Measurements from ENCODE around the gene PCK1.

PCK1 gene

GRCh38 chr20:57536771-57537724 lies 23.9 kb upstream of the PCK1 start:
- no peak for DNase-seq

- no peak for DNase-seq
Observed at GRCh38 chr20:57537822-57538221, 23.1 kb upstream of the PCK1 start.

GRCh38 chr20:57539889-57540288 lies 21.0 kb upstream of the PCK1 start:
- no peak for DNase-seq

GRCh38 chr20:57540890-57541580 lies 19.9 kb upstream of the PCK1 start:
- DNase-seq: no peak

DNA sequence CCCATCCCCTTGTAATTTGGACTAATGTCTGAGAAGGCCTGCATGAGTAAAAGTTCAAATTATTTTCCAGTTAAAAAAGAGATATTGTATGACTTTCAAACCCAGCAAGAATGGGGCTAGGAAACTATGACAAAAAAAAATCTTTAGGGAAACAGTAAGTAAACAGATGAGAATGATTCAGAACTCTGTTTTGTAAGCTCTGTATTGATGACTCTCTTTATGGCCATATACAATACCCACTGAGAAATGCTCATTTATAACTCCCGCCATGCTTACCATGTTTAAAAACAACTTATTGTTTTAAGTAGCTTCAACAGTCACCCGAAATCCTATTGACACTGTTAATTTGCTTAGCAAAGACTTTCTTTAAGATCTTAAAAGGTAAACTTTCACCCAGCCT lies 17.2 kb upstream of the PCK1 start:
- DNase-seq: no peak

- no peak for DNase-seq
Observed at GRCh38 chr20:57544838-57545564, 15.9 kb upstream of the PCK1 start.

DNA sequence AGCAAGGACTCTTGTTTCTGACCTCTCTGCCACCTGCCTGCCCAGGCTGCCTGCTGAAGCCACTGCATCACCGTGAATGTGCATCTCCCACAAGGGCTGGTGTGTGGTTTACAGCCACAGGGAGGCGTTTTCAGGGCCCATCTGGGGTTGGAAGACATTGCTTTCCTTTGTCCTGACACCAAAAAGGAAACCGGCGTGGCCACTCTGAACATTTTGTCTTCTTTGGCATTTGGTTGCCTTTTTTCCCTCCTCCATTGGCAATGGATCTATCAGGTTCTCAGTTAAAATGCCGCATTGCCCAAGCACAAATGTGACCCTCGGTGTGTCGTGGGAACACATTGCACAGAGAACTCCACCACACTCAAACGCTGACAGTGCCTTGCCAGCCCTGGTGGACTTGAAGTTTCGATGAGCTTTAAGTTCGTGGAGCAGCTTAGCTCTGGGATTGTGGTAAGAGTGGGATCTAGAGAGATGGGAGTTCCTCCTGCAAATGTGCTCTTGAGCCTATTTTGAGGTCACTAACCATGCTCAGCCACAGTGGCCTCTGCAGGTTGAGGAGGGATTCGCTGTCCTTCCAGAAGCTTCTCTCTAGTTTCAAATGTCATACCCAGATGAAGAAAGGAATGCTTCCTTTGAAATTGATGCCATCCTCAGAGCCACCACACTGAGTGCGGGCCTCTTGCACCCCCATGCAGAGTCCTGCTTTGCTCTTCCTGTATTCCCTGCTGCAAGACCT lies 14.8 kb upstream of the PCK1 start:
- no peak for DNase-seq

DNA sequence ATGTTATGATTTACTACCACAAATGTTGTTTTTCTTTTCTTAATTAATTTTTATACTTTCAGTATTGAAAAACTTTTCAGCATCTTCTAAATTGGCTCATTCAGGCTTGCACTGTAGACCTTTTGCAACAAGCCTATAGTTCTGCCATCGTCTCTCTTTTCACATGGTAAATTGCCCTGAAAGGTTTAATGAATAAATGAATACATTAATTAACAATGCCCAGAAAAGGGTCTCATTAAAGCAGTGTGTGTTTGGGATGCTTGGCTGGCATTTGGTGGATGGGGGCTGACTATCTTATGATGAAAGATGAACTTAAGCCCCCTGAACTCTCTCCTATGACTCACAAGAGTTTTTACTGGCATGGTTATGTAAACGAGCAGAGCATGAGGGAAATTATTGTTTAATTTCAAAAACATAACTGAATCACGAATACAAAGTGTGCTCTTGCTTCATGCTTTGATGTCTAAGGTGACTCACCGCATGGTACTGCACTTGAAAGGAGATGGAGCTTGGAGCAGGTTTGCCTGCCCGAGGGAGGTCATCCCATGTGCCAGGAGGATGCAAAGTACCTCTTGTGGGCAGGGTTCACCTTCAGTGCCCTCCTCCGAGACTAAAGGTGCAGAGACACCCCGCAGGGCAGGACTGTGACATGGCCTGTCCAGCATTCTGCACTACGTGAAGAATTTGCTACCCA lies 13.8 kb upstream of the PCK1 start:
- no peak for DNase-seq

DNA sequence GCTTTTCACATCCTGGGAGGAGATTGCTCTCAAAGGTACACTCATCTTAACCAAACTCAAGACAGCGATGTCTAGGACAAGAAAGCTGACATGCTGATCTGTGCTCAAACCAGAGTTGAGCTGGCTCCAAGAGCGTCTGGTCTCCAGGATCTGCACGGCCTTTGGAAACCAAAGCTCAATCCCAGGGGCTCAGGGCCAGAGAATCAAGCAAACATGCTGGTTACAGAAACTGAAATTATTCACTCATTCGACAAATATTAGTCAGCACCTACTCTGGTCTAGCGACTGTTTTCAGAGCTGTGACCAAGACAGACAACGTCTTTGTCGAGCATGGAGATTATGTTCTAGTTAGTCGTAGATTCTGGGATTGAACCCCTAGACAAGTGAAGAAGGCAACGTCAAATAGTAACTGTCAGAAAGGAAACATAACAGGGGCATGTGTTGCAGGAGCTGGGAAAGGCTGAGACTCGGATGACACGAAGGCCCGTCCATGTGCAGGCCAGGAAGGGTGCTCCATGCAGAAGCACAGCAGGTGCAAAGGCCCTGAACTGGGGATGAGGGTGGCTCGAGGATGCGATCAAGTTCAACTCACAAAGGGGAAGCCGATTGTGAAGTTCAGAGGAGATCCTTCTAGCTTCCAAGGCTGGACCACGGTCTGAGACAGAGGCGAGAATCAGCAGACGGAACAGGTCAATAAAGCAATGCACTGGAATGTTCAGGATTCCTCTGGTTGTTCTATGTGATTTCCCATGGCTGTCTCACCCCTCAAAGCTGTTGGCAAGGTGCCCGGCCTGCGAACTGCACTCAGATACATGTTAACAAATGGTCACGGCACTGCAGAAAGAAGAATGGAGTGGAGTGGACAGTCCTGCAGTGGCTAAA lies 12.5 kb upstream of the PCK1 start:
- DNase-seq: no peak

DNA sequence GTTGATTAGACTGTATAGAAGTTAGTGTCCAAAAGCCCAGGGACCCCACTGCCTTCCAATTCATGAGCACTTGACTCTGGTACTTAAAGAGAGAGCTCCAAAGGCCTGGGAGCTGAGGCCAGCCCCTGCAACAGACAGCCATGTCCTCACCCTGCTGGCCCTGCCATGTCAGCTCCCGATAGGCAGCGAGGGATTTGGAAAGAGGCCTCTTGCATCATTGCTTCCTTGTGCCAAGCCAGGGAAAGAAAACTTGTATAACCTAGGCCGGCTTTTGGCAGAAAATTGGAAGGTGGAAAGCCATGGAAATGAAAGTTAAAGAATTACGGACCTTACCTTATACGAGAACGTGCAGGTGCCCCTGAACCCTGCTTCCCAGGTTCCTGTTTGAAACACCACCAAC lies 8.4 kb upstream of the PCK1 start:
- no peak for DNase-seq

DNA sequence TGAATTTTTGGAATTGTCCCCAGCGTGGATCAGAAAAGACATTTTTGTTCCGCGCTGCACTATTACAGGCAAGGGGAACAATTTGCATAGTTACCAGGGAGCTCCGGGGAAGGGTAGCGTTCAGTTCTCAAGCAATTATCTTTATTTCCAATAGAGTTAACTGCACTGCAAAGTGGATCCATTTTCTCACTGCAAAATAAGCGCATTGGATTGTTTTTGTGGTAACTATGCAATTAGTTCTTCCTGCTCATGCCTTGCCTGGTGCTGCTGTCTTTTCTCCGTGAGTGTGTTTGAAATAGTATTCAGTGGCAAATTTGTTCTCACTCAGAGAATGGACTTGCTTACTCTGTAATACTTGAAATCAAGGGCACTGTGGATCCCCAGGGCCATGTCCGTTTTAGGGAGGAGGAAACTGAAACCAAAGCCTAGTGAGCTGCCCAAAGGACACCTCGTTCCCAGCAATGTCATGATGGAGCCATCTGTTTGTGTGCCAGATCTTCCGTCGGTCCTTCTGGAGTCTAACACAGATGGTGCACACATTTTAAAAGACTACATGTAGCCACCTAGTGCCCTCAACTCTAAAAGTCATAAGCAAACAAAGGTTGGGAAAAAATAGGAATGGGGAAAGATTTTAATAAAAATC lies 7.4 kb upstream of the PCK1 start:
- DNase-seq: no peak

DNA sequence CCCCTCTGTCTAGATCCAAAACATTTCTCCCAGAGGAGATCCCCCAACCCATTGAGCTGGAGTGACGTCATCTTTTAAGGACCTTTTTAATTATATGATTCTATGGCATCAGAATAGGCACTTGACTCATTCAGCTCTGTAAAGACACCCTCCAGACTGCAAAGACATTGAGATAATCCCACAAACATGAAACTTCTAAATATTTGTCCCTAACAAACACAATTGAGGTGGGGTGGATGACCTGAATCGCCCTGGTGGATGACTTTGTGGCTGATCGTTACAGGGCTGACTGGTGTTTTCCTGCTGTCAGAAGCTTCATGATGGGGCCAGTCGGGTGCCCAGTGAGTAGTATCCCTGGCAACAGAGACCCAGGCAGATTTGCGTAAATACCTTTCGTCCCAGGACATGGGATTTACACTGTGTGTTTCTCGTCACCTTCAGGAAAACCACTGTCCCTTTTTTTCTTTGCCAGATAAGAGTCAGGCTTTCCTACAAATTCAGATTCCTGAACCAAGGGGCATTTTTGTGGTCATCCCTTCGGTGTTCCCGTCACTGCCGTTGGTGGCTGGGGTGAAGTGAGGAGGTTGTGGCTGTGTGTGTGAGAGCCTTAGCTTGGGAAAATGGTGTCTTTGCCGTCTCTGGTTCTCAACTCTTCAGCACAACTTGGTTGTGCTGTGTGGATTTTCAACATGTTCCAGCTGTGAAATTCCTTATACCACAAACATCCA lies 5.3 kb upstream of the PCK1 start:
- no peak for DNase-seq

- no peak for DNase-seq
Observed at GRCh38 chr20:57556980-57557274, 4.0 kb upstream of the PCK1 start.

DNA sequence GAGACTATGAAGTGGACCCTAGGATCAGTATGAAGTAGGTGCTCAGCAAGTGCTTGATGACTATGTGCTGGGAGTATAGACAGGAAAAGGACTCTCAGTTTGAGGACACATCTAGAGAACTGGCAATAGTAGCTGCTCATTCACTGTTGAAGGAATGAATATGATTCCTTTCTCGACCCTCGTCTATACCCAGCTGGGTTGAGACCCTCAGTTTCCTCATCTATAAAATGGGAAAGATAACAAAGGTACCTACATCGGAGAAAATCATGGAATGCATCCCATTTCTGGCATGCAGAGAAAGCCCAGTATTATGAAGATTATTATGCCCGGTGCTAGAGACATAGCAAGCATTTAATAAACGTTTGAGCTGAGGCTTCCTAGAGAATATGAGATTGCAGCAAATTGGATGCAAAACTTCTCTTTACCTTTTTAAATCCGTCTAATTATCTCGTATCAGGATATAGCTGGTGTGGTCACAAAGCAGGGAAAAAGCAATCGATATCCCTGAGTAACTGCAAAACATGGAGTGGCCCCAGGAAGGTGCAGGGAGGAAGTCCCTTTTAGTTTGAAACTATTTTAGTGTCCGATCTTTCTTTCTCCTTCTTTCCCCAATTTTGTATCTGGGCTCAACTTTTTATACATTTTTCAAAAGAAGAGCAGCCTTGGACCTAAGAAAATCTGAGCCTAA lies 2.8 kb upstream of the PCK1 start:
- no peak for DNase-seq

DNA sequence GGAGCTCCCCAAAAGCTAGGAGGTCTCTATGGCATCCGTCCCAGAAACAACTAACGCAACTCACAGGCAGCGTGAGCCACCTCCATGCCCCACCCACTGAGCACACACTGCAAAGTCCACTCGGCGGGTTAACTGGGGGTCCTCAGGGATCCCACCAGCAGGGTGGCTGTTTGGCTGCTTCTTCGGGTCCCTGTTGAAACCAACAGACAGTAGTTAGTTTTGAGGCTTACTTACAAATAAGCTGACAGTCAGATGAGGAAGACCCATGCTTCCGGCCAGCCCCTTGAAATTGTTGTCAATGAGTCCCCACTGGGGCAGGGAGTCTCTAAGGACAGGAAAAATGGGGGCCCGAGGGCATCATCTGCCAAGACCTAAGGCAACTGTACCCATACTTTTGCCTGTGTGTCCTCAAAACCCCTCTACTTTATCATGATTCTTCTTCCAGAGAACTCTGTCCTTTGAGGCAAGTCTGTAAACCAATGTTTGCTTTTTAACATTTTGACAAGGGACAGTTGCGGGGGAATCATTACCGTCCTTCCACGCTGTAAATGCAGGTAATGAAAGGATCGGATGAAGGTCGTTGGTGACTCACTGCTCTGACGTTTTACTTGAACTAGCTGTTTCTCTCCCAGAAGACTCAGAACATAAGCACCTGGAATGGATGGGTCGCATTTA lies 2.2 kb upstream of the PCK1 start:
- no peak for DNase-seq

DNA sequence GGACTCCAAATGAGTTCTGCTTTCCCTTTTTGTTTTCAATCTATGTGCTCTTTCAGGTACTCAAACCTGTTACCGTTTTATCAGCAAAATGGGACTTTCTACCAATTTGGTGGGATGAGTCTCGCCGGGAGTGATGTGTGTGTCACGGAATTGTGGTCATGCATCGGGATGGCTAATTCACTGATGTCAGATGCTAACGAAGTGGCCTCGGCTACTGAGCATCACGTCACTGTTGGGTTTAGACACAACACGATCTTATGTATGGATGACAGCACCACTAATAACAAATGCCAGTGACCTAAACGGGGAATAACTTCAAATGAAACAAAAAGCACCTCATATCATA lies 1.6 kb upstream of the PCK1 start:
- DNase-seq: no peak

GRCh38 chr20:57559658-57560553 lies 1.0 kb upstream of the PCK1 start:
- no peak for DNase-seq
